ENCODE measurements around the gene OR10A6. TPM values are rescaled to one million over a fixed set of nuclear protein-coding genes. Genes with fewer than 3 reads are reported as not detected.

Gene OR10A6
- total RNA-seq, 1 donor from 2014 or later = 0.07 TPM

- TF ChIP-seq EZH2 (IDR thresholded peaks at IDR 0.05; ENCODE audit: insufficient read depth, low read length) (no peak), CTCF (IDR thresholded peaks at IDR 0.05; ENCODE audit: insufficient read depth, low read depth, low read length) (no peak)
- H3K4me1 ChIP-seq (ENCODE audit: insufficient read depth, low read length) = no peaks in the 10 kb centered on the region
- no peaks in the 10 kb centered on the region for H3K9me3 ChIP-seq (ENCODE audit: insufficient read depth, low read depth, low read length)
- no peaks in the 10 kb centered on the region for H4K20me1 ChIP-seq (ENCODE audit: insufficient read depth, low read length)
- H3K27ac Mint-ChIP-seq (ENCODE audit: unreplicated experiment) = peak overlapping the region; percentile 34
- no peak overlapping the region for H3K4me3 ChIP-seq (ENCODE audit: insufficient read depth, low read depth, low read length)
- peaks cover 3% of the 10 kb centered on the region for H3K9me3 Mint-ChIP-seq (ENCODE audit: unreplicated experiment)
- peaks cover 25% of the 10 kb centered on the region for H3K4me1 Mint-ChIP-seq (ENCODE audit: low read depth, unreplicated experiment)
- no peaks in the 10 kb centered on the region for H3K27me3 ChIP-seq (ENCODE audit: insufficient read depth, low read length)
- peaks cover 7% of the 10 kb centered on the region for H3K36me3 Mint-ChIP-seq (ENCODE audit: low read depth, unreplicated experiment)
- H3K79me2 ChIP-seq (ENCODE audit: insufficient read depth, low read length) = no peaks in the 10 kb centered on the region
- H3K36me3 ChIP-seq (ENCODE audit: insufficient read depth, low read length) = no peaks in the 10 kb centered on the region
- DNase-seq (ENCODE audit: low read depth) = no peak
- no peak overlapping the region for H2AFZ ChIP-seq (ENCODE audit: low read depth, low read length)
- H3K27me3 Mint-ChIP-seq (ENCODE audit: low read depth, unreplicated experiment) = no peaks in the 10 kb centered on the region
- FAIRE-seq = no peak
- no peak overlapping the region for H3K9ac ChIP-seq (ENCODE audit: low read length)
- H3K4me3 Mint-ChIP-seq (ENCODE audit: unreplicated experiment) = no peak overlapping the region
- H3K27ac ChIP-seq (ENCODE audit: low read depth, low read length) = no peak overlapping the region
- no peak overlapping the region for H3K4me2 ChIP-seq (ENCODE audit: low read length)
These were observed 36.8 kb downstream of the OR10A6 start for GRCh38 chr11:7894251-7894650.

GRCh38 chr11:7893796-7894195 is 37.3 kb downstream of the OR10A6 start:
- Mint-ChIP-seq H3K4me3 (ENCODE audit: unreplicated experiment) (no peak overlapping the region), H3K27me3 (ENCODE audit: low read depth, unreplicated experiment) (no peaks in the 10 kb centered on the region), H3K36me3 (ENCODE audit: low read depth, unreplicated experiment) (peaks cover 2% of the 10 kb centered on the region), H3K9me3 (ENCODE audit: unreplicated experiment) (no peaks in the 10 kb centered on the region), H3K4me1 (ENCODE audit: low read depth, unreplicated experiment) (peaks cover 25% of the 10 kb centered on the region), H3K27ac (ENCODE audit: unreplicated experiment) (peak overlapping the region; percentile 34)
- no peak overlapping the region for H3K4me3 ChIP-seq (ENCODE audit: insufficient read depth, low read depth, low read length)
- H3K27ac ChIP-seq (ENCODE audit: low read depth, low read length) = no peak overlapping the region
- no peaks in the 10 kb centered on the region for H3K9me3 ChIP-seq (ENCODE audit: insufficient read depth, low read depth, low read length)
- no peaks in the 10 kb centered on the region for H3K27me3 ChIP-seq (ENCODE audit: insufficient read depth, low read length)
- no peaks in the 10 kb centered on the region for H3K36me3 ChIP-seq (ENCODE audit: insufficient read depth, low read length)
- H3K9ac ChIP-seq (ENCODE audit: low read length) = no peak overlapping the region
- no peaks in the 10 kb centered on the region for H3K4me1 ChIP-seq (ENCODE audit: insufficient read depth, low read length)
- no peaks in the 10 kb centered on the region for H3K79me2 ChIP-seq (ENCODE audit: insufficient read depth, low read length)
- no peak overlapping the region for H3K4me2 ChIP-seq (ENCODE audit: low read length)
- DNase-seq (ENCODE audit: low read depth) (no peak), FAIRE-seq (no peak)
- no peaks in the 10 kb centered on the region for H4K20me1 ChIP-seq (ENCODE audit: insufficient read depth, low read length)
- H2AFZ ChIP-seq (ENCODE audit: low read depth, low read length) = no peak overlapping the region
- TF ChIP-seq EZH2 (IDR thresholded peaks at IDR 0.05; ENCODE audit: insufficient read depth, low read length) (no peak), CTCF (IDR thresholded peaks at IDR 0.05; ENCODE audit: insufficient read depth, low read depth, low read length) (no peak)

- H3K4me1 ChIP-seq (ENCODE audit: insufficient read depth, low read length) = no peaks in the 10 kb centered on the region
- peak; percentile 93 for FAIRE-seq
- H3K4me2 ChIP-seq (ENCODE audit: low read length) = no peak overlapping the region
- peak; percentile 45 for DNase-seq (ENCODE audit: low read depth)
- peak overlapping the region; percentile 88 for H3K27ac Mint-ChIP-seq (ENCODE audit: unreplicated experiment)
- H2AFZ ChIP-seq (ENCODE audit: low read depth, low read length) = peak overlapping the region; percentile 75
- peaks cover 25% of the 10 kb centered on the region for H3K4me1 Mint-ChIP-seq (ENCODE audit: low read depth, unreplicated experiment)
- H3K27me3 Mint-ChIP-seq (ENCODE audit: low read depth, unreplicated experiment) = no peaks in the 10 kb centered on the region
- H3K9ac ChIP-seq (ENCODE audit: low read length) = no peak overlapping the region
- H3K4me3 ChIP-seq (ENCODE audit: insufficient read depth, low read depth, low read length) = no peak overlapping the region
- no peak overlapping the region for H3K4me3 Mint-ChIP-seq (ENCODE audit: unreplicated experiment)
- H4K20me1 ChIP-seq (ENCODE audit: insufficient read depth, low read length) = no peaks in the 10 kb centered on the region
- no peaks in the 10 kb centered on the region for H3K36me3 ChIP-seq (ENCODE audit: insufficient read depth, low read length)
- peaks cover 3% of the 10 kb centered on the region for H3K27me3 ChIP-seq (ENCODE audit: insufficient read depth, low read length)
- no peaks in the 10 kb centered on the region for H3K79me2 ChIP-seq (ENCODE audit: insufficient read depth, low read length)
- TF ChIP-seq CTCF (IDR thresholded peaks at IDR 0.05; ENCODE audit: insufficient read depth, low read depth, low read length) = peak; percentile 80
- no peak for TF ChIP-seq EZH2 (IDR thresholded peaks at IDR 0.05; ENCODE audit: insufficient read depth, low read length)
- no peaks in the 10 kb centered on the region for H3K9me3 ChIP-seq (ENCODE audit: insufficient read depth, low read depth, low read length)
- no peak overlapping the region for H3K27ac ChIP-seq (ENCODE audit: low read depth, low read length)
- H3K9me3 Mint-ChIP-seq (ENCODE audit: unreplicated experiment) = no peaks in the 10 kb centered on the region
- no peaks in the 10 kb centered on the region for H3K36me3 Mint-ChIP-seq (ENCODE audit: low read depth, unreplicated experiment)
These were observed 38.2 kb downstream of the OR10A6 start for GRCh38 chr11:7892840-7893254.

All from astrocyte (in vitro differentiated cells and primary cell).